Nucleus accumbens (tissue), 56 donors: ENCODE data around the gene DNM3.

Experiments used
- DNase-seq, 56 donors: peaks; one replicate each; lab custom pipeline; 2025; lab: John Stamatoyannopoulos, UW

Gene DNM3

DNA sequence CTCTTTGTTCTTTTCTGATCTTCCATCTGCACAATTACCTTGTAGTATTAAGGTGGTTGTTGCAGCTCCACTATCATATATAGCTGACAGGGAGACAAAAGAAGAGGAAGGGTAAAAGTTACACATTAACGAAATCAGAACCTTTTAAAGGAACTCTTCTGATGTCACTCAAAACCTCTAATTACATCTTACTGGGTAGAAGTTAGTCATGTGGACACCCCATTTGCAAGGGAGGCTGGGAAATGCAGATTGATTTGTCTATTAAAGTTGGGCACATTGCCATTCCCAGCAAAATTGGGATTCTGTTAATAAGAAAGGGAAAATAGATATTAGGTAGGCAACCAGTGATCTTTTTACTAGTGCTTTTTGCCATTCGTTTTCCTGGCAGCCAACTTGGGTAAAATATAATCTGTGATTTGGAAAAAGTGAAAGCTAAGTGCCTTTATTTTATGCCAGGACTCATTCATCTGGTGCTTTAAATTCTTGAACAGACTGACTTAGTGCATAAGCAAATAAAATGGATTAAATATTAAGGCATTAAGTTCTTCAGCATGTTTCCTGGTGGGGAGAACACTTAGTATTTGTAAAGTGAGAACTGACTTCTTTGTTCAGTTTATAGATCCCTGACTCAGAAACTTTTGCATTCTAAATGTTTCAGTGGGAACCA lies 71.3 kb downstream of the DNM3 start:
- DNase-seq: no peak

- peak in 11 of 56 donors; percentile 8 to 55 (median 21) for DNase-seq
Observed at GRCh38 chr1:171913385-171913784, 72.1 kb downstream of the DNM3 start.

DNA sequence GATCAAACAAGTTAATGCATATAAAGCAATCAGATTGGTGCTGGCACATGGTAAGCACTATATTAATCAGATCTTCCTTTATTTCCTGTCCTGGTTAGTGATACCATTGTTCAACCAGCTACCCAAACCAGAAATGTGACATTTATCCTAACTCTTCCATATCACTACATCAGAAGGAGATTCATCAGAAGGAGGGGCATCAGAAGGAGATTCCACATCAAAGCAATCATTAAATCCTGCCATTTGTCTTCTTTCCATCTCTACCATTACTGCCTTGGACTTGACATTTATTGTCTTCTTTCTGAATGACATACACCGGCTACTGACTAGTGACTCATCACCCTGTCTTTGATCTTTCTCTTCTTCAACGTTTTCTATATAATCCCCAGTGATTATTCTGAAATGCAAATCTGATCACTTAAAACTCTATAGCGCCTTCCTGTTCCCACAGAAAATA lies 75.0 kb downstream of the DNM3 start:
- DNase-seq: no peak

DNA sequence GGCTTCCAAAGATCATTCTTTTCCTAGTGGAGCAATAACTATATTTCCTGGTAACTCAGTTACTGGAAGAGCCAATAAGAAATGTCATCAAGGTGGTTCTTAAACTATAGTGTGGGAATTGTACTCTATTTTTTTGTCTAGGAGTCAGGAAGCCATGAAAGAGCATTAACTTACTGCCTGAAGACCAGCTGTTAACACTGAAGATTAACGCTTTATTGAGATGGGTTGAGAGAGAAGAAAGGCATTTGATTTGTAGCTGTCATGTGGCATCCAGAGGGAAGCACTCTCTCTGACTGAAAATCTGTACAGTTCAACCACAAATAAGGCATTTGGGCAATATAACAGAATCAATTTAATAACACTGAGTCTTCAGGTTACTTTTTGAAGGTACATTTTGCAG lies 76.0 kb downstream of the DNM3 start:
- no peak for DNase-seq

DNA sequence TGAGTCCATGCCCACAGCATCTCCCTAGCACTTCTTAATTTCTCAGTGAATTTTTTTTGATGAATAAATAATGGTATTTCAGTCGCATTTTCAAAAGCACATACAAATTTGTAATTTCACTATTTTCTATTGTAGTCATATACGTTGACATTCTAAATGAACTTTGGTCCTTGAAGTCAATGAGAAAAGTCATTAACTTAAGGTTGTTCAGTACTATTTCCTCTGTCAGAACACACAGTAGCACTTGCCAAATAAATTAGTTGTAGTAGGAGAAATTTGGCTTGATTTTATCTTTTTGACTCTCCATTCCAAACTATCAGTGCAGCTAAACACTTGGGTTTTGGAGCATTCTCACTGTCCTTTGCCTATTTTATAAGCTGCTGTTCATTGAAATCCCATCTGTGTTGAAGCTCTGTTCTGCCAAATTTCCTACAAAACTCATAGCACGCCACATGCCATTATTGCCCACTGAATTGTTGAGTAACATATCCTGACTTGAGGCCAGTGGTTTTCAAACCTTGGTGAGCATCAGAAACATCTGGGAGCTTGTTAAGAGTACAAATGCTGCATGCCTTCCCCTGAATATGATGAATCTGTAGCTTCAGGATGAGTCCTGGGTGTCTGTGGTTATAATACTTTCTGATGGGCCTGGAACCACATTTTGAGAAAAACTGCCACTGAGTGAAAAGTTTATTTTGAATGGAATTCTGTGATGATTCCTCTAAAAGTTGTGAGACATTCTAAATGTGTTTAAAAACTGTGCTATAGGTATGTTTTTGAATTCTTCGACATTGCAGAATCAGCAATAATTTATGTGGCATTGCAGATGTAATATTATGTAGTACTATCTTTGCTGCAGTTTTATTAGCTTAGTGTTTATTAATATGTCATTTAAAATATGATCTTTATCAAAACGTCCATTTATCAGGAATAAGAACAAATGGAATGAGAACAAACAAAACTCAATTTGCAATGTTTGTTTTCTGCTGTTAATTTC lies 78.9 kb downstream of the DNM3 start:
- DNase-seq: no peak

DNA sequence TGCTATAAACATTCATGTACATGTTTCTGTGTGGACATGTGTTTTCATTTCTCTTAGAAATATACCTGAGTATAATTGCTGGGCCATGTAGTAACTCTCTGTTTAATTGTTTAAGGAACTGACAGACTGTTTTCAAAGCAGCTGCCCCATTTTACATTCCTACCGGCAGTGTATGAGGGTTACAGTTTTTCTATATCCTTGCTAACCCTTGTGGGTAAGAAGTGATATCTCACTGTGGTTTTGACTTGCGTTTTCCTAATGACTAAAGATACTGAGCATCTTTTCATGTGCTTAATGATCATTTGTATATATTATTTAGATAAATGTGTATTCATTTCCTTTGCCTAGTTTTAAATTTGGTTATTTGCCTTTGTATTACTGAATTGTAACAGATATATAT lies 81.7 kb downstream of the DNM3 start:
- DNase-seq: no peak

DNA sequence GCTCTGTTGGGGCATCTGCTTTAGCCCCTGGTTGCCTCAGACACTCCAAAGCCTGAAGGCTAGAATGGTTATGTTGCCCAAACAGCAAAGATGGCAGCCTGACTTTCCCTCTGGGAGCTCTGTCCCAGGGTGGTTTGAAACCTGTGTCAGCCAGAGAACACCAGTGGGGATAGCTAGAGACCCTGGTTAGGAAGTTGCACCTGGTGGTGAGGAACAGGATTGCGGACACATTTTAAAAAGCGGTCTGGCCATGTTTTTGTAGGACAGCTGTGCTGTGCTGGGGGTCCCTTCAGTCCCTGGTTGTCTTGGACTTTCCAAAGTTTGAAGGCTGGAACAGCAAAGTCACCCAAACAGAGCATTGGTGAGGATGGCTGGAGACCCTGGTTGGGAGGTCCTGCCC lies 87.8 kb downstream of the DNM3 start:
- DNase-seq: no peak

GRCh38 chr1:171931752-171932151 lies 90.5 kb downstream of the DNM3 start:
- no peak for DNase-seq

GRCh38 chr1:171934664-171935063 lies 93.4 kb downstream of the DNM3 start:
- no peak for DNase-seq

DNA sequence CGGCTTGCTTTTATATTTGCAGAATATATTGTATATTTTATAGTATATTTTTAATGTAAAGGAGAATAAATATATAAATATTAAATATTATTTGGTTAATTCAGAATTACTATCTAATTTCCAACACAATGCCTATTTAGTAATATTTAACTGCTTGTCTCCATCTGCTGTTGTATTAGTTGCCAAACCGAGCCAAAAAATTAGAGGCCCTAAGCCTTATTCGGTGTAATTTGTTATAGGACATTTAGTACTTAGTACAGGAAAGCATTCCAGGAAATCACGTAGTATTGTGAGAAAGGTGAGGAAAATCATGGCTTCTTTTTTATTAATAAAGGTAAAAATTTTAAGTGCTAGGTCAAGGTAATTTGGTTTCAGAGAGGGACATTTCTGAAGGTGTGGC lies 93.8 kb downstream of the DNM3 start:
- no peak for DNase-seq

DNA sequence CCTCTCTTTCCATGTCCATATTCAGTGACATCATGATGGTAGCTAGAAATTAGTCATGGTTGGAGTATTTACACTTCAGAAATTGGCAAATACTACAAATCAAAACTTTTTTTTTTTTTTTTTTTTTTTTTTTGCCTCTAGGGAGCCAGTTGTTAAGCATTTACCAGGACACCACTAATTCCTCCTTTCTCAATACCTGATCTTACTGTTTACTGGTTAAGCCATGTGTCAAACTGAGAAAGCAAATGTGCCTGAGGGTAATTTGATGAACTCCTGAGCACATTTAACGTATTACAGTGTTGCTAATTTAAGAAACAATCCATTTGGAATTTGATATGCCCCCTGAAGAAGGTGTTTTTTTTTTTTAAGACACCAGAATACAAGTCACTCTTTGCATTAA lies 94.4 kb downstream of the DNM3 start:
- no peak for DNase-seq

- no peak for DNase-seq
Observed at GRCh38 chr1:171937938-171938337, 96.6 kb downstream of the DNM3 start.

DNA sequence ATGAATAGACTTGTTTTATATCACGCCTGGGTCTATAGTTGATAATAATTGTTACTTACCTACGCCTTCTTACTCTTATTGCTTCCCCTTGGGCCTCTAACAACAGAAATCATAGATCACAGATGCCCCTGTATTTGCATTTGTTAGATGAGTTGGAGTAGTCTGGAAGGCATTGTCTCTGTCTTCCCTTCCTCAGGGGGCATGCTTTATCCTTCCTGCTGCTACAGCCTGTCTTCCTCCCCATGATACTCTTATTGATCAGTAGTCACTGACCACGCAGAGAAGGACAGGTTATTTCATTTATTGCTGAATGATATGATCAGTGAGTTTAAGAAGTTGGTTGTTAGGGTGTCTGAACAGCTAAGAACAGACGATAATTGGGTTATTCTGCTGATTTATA lies 98.4 kb downstream of the DNM3 start:
- no peak for DNase-seq

- DNase-seq: no peak
Observed at GRCh38 chr1:171940368-171940767, 99.1 kb downstream of the DNM3 start.

DNA sequence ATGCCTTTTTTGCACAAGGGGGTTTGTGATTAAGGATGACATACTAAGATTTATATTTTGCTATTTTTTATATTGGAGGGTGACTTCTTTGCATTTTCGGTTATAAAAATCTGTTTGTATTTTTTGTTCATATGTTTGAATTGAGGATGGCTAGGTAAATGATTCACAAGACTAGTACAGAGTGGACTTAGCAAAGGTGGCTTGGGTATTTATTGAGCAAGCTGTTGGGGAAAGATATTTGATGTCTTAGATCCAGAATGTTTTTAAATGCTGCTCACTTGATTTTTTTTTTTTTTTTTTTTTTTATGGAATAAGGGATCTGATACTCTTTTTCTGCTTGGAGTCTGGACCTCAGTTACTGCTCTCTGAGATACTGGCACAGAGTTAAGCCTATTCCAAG lies 100.6 kb downstream of the DNM3 start:
- DNase-seq: no peak

DNA sequence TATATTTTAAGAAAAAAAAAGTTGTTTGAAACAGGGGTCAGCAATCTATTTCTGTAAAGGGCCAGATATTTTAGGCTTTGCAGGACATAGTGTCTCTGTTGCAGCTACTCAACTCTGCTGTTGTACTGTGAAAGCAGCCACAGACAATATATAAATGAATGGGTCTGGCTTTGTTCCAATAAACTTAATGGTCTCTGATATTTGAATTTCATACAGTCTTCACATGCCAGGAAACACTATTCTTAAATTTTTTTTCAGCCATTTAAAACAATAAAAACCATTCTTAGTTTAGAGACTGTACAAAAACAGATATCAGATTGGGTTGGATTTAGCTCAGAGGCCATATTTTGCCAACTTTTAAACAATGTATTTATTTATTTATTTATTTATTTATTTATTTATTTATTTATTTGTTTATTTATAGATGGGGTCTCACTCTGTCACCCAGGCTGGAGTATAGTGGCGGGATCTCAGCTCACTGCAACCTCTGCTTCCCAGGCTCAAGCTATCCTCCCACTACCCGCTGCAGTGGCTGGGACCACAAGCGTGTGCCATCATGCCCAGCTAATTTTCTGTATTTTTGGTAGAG lies 102.8 kb downstream of the DNM3 start:
- DNase-seq: no peak

DNA sequence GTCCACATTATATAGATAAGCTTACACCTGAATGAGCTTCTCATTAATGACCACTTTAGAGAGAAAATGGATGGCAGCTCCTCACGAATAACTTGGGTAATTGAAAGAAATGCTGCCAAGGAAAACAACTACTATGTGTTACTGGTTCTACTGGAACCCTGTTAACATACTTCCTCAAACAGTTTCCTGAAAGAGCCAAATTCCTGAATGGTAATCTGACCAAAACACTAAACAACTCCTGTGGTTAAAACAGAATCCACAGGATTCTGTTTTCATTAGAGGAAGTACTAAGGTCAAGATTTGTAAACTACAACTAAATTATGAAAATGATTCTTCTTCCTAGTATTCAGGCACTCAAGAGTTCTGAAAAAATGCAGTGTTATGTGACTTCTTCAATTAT lies 107.2 kb downstream of the DNM3 start:
- DNase-seq: no peak

DNA sequence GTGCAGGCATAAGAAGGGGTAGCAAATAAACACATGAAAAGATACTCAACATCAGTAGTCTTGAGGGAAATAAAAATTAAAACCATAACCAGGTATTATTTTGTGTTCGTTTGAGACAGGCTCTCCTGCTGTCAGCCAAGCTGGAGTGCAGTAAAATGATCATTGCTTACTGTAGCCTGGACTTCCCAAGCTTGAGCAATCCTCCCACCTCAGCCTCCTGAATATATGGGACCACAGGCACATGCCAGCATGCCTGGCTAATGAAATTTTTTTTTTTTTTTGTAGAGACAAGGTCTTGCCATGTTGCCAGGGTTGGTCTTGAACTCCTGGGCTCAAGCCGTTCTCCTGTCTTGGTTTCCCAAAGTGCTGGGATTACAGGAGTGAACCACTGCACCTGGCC lies 108.0 kb downstream of the DNM3 start:
- DNase-seq: no peak

DNA sequence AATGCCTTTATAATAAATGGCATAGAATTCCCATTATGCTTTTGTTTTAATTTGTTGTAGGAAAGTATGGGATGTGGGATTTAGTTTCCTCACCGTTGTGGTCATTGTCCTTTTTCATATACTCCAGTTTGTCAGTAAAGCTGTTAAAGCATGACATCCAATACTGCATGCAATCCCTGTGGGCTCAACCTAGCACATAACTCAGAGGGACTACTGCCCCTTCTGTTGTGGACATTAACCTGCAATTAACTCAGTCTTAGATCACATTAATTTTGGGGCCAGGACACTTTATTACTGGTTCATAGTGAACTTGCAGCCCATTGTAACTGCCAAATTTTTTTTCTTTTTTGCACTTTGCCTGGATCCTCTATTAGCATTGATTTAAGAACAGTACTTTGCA lies 112.5 kb downstream of the DNM3 start:
- no peak for DNase-seq

DNA sequence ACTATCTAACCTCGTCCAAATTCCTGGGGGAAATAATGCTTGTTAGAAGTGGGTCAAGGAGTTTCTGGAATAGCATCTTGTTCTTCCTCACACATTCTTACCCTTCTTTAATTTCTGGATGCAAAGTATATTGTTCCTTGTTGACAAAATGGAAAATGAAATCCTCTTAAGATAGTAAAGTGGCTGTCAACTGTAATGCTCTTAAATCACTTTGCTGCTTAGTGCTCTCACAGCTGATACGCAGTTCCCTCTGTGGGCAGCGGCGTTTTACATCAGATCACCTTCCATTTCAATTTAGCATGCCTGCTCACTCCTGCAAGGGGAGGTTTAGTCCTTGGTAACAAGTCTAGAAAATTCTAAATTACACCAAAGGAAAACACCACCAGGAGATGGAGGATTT lies 113.1 kb downstream of the DNM3 start:
- peak in 5 of 56 donors; percentile 1 to 8 (median 1) for DNase-seq

DNA sequence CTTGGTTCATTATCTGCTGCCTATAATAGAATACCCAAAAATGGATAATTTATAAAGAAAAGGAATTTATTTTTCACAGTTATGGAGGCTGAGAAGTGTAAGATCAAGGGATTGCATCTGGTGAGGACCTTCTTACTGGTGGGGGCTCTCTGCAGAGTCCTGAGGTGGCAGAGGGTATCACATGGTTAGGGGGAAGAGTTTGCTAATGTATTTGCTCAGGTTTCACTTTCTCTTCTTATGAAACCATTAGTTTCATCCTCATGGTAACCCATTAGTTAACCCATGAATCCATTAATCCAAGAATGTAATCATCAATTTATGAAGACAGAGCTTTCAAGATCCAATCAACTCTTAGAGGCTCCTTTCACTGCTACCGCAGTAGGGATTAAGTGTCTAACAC lies 120.6 kb downstream of the DNM3 start:
- no peak for DNase-seq
